Astrocyte (in vitro differentiated cells and primary cell): Measurements from ENCODE around the gene TCF7L2. TPM values are rescaled to one million over a fixed set of nuclear protein-coding genes. Genes with fewer than 3 reads are reported as not detected.

ENCODE experiments used
- DNase-seq: peaks from one replicate; pipeline ENCODE4 v3.0.0-alpha.2; 2010; ENCODE audit warnings: low read depth
- FAIRE-seq: peaks from 2 replicates; lab custom pipeline; 2011; peaks lifted over from hg19 to GRCh38; lab: Jason Lieb, UNC
- H2AFZ ChIP-seq: 2 replicates; pipeline ENCODE4 v1.6.0; 2012; ENCODE audit warnings: low read depth, low read length, inconsistent platforms
- H3K27ac ChIP-seq: 2 replicates; pipeline ENCODE4 v1.5.1; 2011; ENCODE audit warnings: low read depth, low read length, inconsistent platforms
- H3K27me3 ChIP-seq: 2 replicates; pipeline ENCODE4 v1.6.0; 2011; ENCODE audit warnings: low read length, inconsistent platforms; ENCODE audit not compliant: insufficient read depth
- H3K36me3 ChIP-seq: 2 replicates; pipeline ENCODE4 v1.5.1; 2011; ENCODE audit warnings: low read length, inconsistent platforms; ENCODE audit not compliant: insufficient read depth
- H3K4me1 ChIP-seq: 2 replicates; pipeline ENCODE4 v1.5.1; 2011; ENCODE audit warnings: low read length, inconsistent platforms; ENCODE audit not compliant: insufficient read depth
- H3K4me2 ChIP-seq: 2 replicates; pipeline ENCODE4 v1.6.0; 2012; ENCODE audit warnings: low read length, inconsistent platforms
- H3K4me3 ChIP-seq: 2 replicates; pipeline ENCODE4 v1.5.1; 2011; ENCODE audit warnings: low read depth, mild to moderate bottlenecking, low read length, inconsistent platforms; ENCODE audit not compliant: insufficient read depth
- H3K79me2 ChIP-seq: 2 replicates; pipeline ENCODE4 v1.6.0; 2012; ENCODE audit warnings: mild to moderate bottlenecking, low read length, inconsistent platforms; ENCODE audit not compliant: insufficient read depth
- H3K9ac ChIP-seq: 2 replicates; pipeline ENCODE4 v1.6.0; 2012; ENCODE audit warnings: mild to moderate bottlenecking, low read length, inconsistent platforms
- H3K9me3 ChIP-seq: 2 replicates; pipeline ENCODE4 v1.5.1; 2012; ENCODE audit warnings: low read depth, mild to moderate bottlenecking, low read length, inconsistent platforms; ENCODE audit not compliant: insufficient read depth
- H4K20me1 ChIP-seq: 2 replicates; pipeline ENCODE4 v1.6.0; 2012; ENCODE audit warnings: low read length, inconsistent platforms; ENCODE audit not compliant: insufficient read depth
- H3K27ac Mint-ChIP-seq: one replicate; pipeline ENCODE4 v1.8.0; 2021; ENCODE audit warnings: mild to moderate bottlenecking, mixed read lengths; ENCODE audit not compliant: unreplicated experiment
- H3K27me3 Mint-ChIP-seq: one replicate; pipeline ENCODE4 v1.8.0; 2021; ENCODE audit warnings: low read depth, mixed read lengths; ENCODE audit not compliant: unreplicated experiment
- H3K36me3 Mint-ChIP-seq: one replicate; pipeline ENCODE4 v1.8.0; 2021; ENCODE audit warnings: low read depth, mixed read lengths; ENCODE audit not compliant: unreplicated experiment
- H3K4me1 Mint-ChIP-seq: one replicate; pipeline ENCODE4 v1.8.0; 2021; ENCODE audit warnings: low read depth, mixed read lengths; ENCODE audit not compliant: unreplicated experiment
- H3K4me3 Mint-ChIP-seq: one replicate; pipeline ENCODE4 v1.8.0; 2021; ENCODE audit warnings: mild to moderate bottlenecking, moderate library complexity, mixed read lengths; ENCODE audit not compliant: unreplicated experiment
- H3K9me3 Mint-ChIP-seq: one replicate; pipeline ENCODE4 v1.8.0; 2021; ENCODE audit warnings: mild to moderate bottlenecking, mixed read lengths; ENCODE audit not compliant: unreplicated experiment
- EZH2 ChIP-seq: IDR thresholded peaks from 2 replicates; pipeline ENCODE4 v1.6.1; 2012; ENCODE audit warnings: mild to moderate bottlenecking, low read length, inconsistent platforms; ENCODE audit not compliant: insufficient read depth
- total RNA-seq: library from RNA; stranded (reverse); gene quantifications from 2 replicates; pipeline ENCODE4 v1.2.1, GENCODE V29; 2021
- TF ChIP-seq, protein P1 (sequence below): IDR thresholded peaks from 2 replicates; pipeline ENCODE4 v1.5.1; 2011; ENCODE audit warnings: low read depth, mild to moderate bottlenecking, inconsistent platforms, low read length, moderate library complexity; ENCODE audit not compliant: insufficient read depth

The TCF7L2 gene
- total RNA-seq, 1 donor from 2014 or later, result 52.4 TPM

GRCh38 chr10:113055458-113055857 lies 105.4 kb downstream of the TCF7L2 start:
- H3K27me3 Mint-ChIP-seq, result no peaks in the 10 kb centered on the region
- H3K4me1 Mint-ChIP-seq, result peaks cover 58% of the 10 kb centered on the region
- H3K9me3 ChIP-seq, result no peaks in the 10 kb centered on the region
- no peak overlapping the region for H2AFZ ChIP-seq
- DNase-seq (no peak), FAIRE-seq (no peak)
- H3K9ac ChIP-seq, result peak overlapping the region; percentile 56
- no peak overlapping the region for H3K4me3 ChIP-seq
- no peaks in the 10 kb centered on the region for H4K20me1 ChIP-seq
- H3K27ac ChIP-seq, result peak overlapping the region; percentile 76
- H3K4me1 ChIP-seq, result peaks cover 72% of the 10 kb centered on the region
- H3K36me3 Mint-ChIP-seq, result peaks cover 14% of the 10 kb centered on the region
- H3K36me3 ChIP-seq, result no peaks in the 10 kb centered on the region
- H3K27ac Mint-ChIP-seq, result peak overlapping the region; percentile 95
- H3K27me3 ChIP-seq, result no peaks in the 10 kb centered on the region
- TF ChIP-seq EZH2, result no peak
- TF ChIP-seq, protein P1, sequence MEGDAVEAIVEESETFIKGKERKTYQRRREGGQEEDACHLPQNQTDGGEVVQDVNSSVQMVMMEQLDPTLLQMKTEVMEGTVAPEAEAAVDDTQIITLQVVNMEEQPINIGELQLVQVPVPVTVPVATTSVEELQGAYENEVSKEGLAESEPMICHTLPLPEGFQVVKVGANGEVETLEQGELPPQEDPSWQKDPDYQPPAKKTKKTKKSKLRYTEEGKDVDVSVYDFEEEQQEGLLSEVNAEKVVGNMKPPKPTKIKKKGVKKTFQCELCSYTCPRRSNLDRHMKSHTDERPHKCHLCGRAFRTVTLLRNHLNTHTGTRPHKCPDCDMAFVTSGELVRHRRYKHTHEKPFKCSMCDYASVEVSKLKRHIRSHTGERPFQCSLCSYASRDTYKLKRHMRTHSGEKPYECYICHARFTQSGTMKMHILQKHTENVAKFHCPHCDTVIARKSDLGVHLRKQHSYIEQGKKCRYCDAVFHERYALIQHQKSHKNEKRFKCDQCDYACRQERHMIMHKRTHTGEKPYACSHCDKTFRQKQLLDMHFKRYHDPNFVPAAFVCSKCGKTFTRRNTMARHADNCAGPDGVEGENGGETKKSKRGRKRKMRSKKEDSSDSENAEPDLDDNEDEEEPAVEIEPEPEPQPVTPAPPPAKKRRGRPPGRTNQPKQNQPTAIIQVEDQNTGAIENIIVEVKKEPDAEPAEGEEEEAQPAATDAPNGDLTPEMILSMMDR, result no peak
- H3K79me2 ChIP-seq, result peaks cover 61% of the 10 kb centered on the region
- H3K4me3 Mint-ChIP-seq, result no peak overlapping the region
- no peaks in the 10 kb centered on the region for H3K9me3 Mint-ChIP-seq
- no peak overlapping the region for H3K4me2 ChIP-seq

DNA sequence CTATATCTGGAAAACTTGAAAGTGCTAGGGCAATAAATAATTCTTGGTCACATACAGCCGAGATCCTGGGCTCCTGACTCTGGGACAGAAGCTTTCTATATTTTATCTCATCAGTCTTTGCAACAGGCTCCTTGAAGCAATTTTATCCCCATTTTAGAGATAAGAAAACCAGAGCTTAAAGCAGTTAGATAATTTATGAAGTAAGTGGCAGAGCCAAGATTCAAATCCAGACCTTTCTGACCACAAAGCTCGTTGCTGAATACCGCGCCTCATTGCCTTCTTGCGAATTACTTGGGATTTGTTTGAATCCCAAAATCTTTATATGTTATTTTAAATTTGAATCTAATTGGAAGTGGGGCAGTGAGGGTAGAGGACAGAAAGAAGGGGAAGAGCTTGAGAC lies 106.0 kb downstream of the TCF7L2 start:
- no peak overlapping the region for H3K4me3 ChIP-seq
- peak overlapping the region; percentile 56 for H3K4me2 ChIP-seq
- no peaks in the 10 kb centered on the region for H3K9me3 ChIP-seq
- peak overlapping the region; percentile 56 for H3K9ac ChIP-seq
- H3K4me1 ChIP-seq, result peaks cover 74% of the 10 kb centered on the region
- peaks cover 61% of the 10 kb centered on the region for H3K79me2 ChIP-seq
- peak overlapping the region; percentile 76 for H3K27ac ChIP-seq
- peak; percentile 84 for DNase-seq
- no peak for TF ChIP-seq EZH2
- TF ChIP-seq, protein P1, result no peak
- H3K36me3 ChIP-seq, result no peaks in the 10 kb centered on the region
- H3K4me3 Mint-ChIP-seq, result no peak overlapping the region
- H3K27ac Mint-ChIP-seq, result peak overlapping the region; percentile 95
- no peaks in the 10 kb centered on the region for H4K20me1 ChIP-seq
- H2AFZ ChIP-seq, result no peak overlapping the region
- no peak for FAIRE-seq
- no peaks in the 10 kb centered on the region for H3K27me3 ChIP-seq
- H3K4me1 Mint-ChIP-seq, result peaks cover 54% of the 10 kb centered on the region
- no peaks in the 10 kb centered on the region for H3K9me3 Mint-ChIP-seq
- peaks cover 14% of the 10 kb centered on the region for H3K36me3 Mint-ChIP-seq
- H3K27me3 Mint-ChIP-seq, result no peaks in the 10 kb centered on the region

GRCh38 chr10:113056441-113057021 lies 106.5 kb downstream of the TCF7L2 start:
- peak; percentile 89 for DNase-seq
- peak overlapping the region; percentile 76 for H3K27ac ChIP-seq
- H3K4me3 ChIP-seq, result no peak overlapping the region
- H3K9me3 Mint-ChIP-seq, result no peaks in the 10 kb centered on the region
- peak overlapping the region; percentile 56 for H3K4me2 ChIP-seq
- H3K9ac ChIP-seq, result peak overlapping the region; percentile 56
- H3K27me3 Mint-ChIP-seq, result no peaks in the 10 kb centered on the region
- peak; percentile 47 for FAIRE-seq
- H3K36me3 ChIP-seq, result no peaks in the 10 kb centered on the region
- peak overlapping the region; percentile 95 for H3K27ac Mint-ChIP-seq
- H2AFZ ChIP-seq, result no peak overlapping the region
- H3K36me3 Mint-ChIP-seq, result peaks cover 14% of the 10 kb centered on the region
- no peaks in the 10 kb centered on the region for H4K20me1 ChIP-seq
- H3K79me2 ChIP-seq, result peaks cover 62% of the 10 kb centered on the region
- H3K4me1 ChIP-seq, result peaks cover 73% of the 10 kb centered on the region
- no peaks in the 10 kb centered on the region for H3K27me3 ChIP-seq
- no peak for TF ChIP-seq EZH2
- TF ChIP-seq, protein P1, result no peak
- H3K9me3 ChIP-seq, result no peaks in the 10 kb centered on the region
- H3K4me1 Mint-ChIP-seq, result peaks cover 55% of the 10 kb centered on the region
- H3K4me3 Mint-ChIP-seq, result peak overlapping the region; percentile 10
